Central memory CD4-positive, alpha-beta T cell (primary cell): Measurements from ENCODE around the gene KIN.
A peak's percentile ranks its signal among the peaks of the same experiment; 100 is the strongest.
"Not testable (repeated sequence)": the region's sequence is repeated elsewhere in the genome, so short reads cannot be mapped to it uniquely, and the experiment has no call there.

ENCODE experiments used
- DNase-seq: peaks from one replicate; pipeline ENCODE4 v3.0.0; 2022
- total RNA-seq, 3 experiments: gene quantifications; one replicate each; lab custom pipeline; 2026; lab: John Stamatoyannopoulos, UW

Gene KIN
- total RNA-seq = 21.0 to 27.7 (median 26.9) reads per million in 3 experiments

- DNase-seq = peak; percentile 96
These were observed at the start of gene KIN, which contains the start of gene ATP5F1C for GRCh38 chr10:7787857-7788638. TSS of gene KIN (minus strand) at chr10:7787993. CDS start at chr10:7787933, 60 bp downstream. TSS of gene ATP5F1C (plus strand) at chr10:7788177. CDS start at chr10:7788208, 31 bp downstream.

GRCh38 chr10:7836571-7836970 lies 48.8 kb upstream of the KIN start:
- DNase-seq = no peak

- DNase-seq = no peak
These were observed 46.5 kb upstream of the KIN start for GRCh38 chr10:7834262-7834661.

- DNase-seq = no peak
These were observed 45.4 kb upstream of the KIN start for GRCh38 chr10:7833210-7833609.

- no peak for DNase-seq
These were observed 44.3 kb upstream of the KIN start for GRCh38 chr10:7832060-7832459.

- no peak for DNase-seq
These were observed 41.6 kb upstream of the KIN start for GRCh38 chr10:7829289-7829834.

GRCh38 chr10:7826971-7827370 lies 39.2 kb upstream of the KIN start:
- DNase-seq = no peak

GRCh38 chr10:7824251-7824650 lies 36.5 kb upstream of the KIN start:
- DNase-seq = no peak

GRCh38 chr10:7819121-7819460 lies 31.3 kb upstream of the KIN start:
- peak; percentile 3 for DNase-seq

- peak; percentile 88 for DNase-seq
These were observed 30.7 kb upstream of the KIN start, which contains the start of gene TAF3 for GRCh38 chr10:7818295-7819120. TSS of gene TAF3 (plus strand) at chr10:7818505. CDS start at chr10:7818710, 205 bp downstream.

GRCh38 chr10:7817984-7818294 lies 30.1 kb upstream of the KIN start:
- no peak for DNase-seq

GRCh38 chr10:7817576-7817975 lies 29.8 kb upstream of the KIN start:
- no peak for DNase-seq

- no peak for DNase-seq
These were observed 25.7 kb upstream of the KIN start for GRCh38 chr10:7813481-7813880.

- DNase-seq = not testable (repeated sequence)
These were observed 23.9 kb upstream of the KIN start for GRCh38 chr10:7811743-7812142.

- no peak for DNase-seq
These were observed 23.2 kb upstream of the KIN start for GRCh38 chr10:7811000-7811399.

GRCh38 chr10:7810443-7810842 lies 22.6 kb upstream of the KIN start:
- no peak for DNase-seq

GRCh38 chr10:7808686-7809267 lies 21.0 kb upstream of the KIN start:
- DNase-seq = no peak

- no peak for DNase-seq
These were observed 16.9 kb upstream of the KIN start for GRCh38 chr10:7804741-7805140.

- no peak for DNase-seq
These were observed 16.4 kb upstream of the KIN start for GRCh38 chr10:7804216-7804615.

GRCh38 chr10:7802606-7803005 lies 14.8 kb upstream of the KIN start:
- DNase-seq = no peak

- DNase-seq = no peak
These were observed 9.8 kb upstream of the KIN start for GRCh38 chr10:7797582-7797981.

- no peak for DNase-seq
These were observed 7.8 kb upstream of the KIN start for GRCh38 chr10:7795605-7796004.
